Measurements from ENCODE around the gene SH3BP2.
"Not testable (repeated sequence)": the region's sequence is repeated elsewhere in the genome, so short reads cannot be mapped to it uniquely, and the experiment has no call there.

SH3BP2 gene

GRCh38 chr4:2768921-2769336, 24.0 kb upstream of the SH3BP2 start:
- DNase-seq: no peak
- no peak overlapping the region for H3K4me3 Mint-ChIP-seq
- H3K36me3 Mint-ChIP-seq (ENCODE audit: insufficient read depth): peaks cover 7% of the 10 kb centered on the region
- H3K9me3 Mint-ChIP-seq: no peaks in the 10 kb centered on the region
- H3K27me3 Mint-ChIP-seq: no peaks in the 10 kb centered on the region
- H3K4me1 Mint-ChIP-seq (ENCODE audit: low read depth in 2 of 2): peaks cover 8 to 11% of the 10 kb centered on the region in 2 donors
- H3K27ac Mint-ChIP-seq: no peak overlapping the region
- no peak for ATAC-seq (replicated peaks)

- Mint-ChIP-seq H3K9me3 (no peaks in the 10 kb centered on the region), H3K4me1 (ENCODE audit: low read depth in 2 of 2) (peaks cover 8 to 10% of the 10 kb centered on the region in 2 donors), H3K27me3 (no peaks in the 10 kb centered on the region), H3K4me3 (no peak overlapping the region), H3K36me3 (ENCODE audit: insufficient read depth) (peaks cover 10% of the 10 kb centered on the region), H3K27ac (peak overlapping the region in 1 of 2 donors; percentile 39)
- no peak for DNase-seq
- no peak for ATAC-seq (replicated peaks)
Measured at GRCh38 chr4:2771264-2771663, 21.6 kb upstream of the SH3BP2 start.

- ATAC-seq (replicated peaks); H3K9me3 Mint-ChIP-seq; H3K27ac Mint-ChIP-seq; H3K27me3 Mint-ChIP-seq; DNase-seq; H3K4me3 Mint-ChIP-seq; H3K36me3 Mint-ChIP-seq (ENCODE audit: insufficient read depth); H3K4me1 Mint-ChIP-seq (ENCODE audit: low read depth in 2 of 2): not testable (repeated sequence)
Measured at GRCh38 chr4:2780643-2781042, 12.2 kb upstream of the SH3BP2 start.

- Mint-ChIP-seq H3K4me3 (no peak overlapping the region), H3K27me3 (no peaks in the 10 kb centered on the region), H3K36me3 (ENCODE audit: insufficient read depth) (no peaks in the 10 kb centered on the region), H3K27ac (no peak overlapping the region), H3K9me3 (no peaks in the 10 kb centered on the region), H3K4me1 (ENCODE audit: low read depth in 2 of 2) (peaks cover 10% of the 10 kb centered on the region in 2 donors)
- ATAC-seq (replicated peaks) (no peak), DNase-seq (no peak)
Measured at GRCh38 chr4:2781911-2782310, 11.0 kb upstream of the SH3BP2 start.

- Mint-ChIP-seq H3K36me3 (ENCODE audit: insufficient read depth) (no peaks in the 10 kb centered on the region), H3K27ac (peak overlapping the region; percentile 9 to 35), H3K4me3 (no peak overlapping the region), H3K9me3 (no peaks in the 10 kb centered on the region), H3K4me1 (ENCODE audit: low read depth in 2 of 2) (peaks cover 21 to 23% of the 10 kb centered on the region in 2 donors), H3K27me3 (no peaks in the 10 kb centered on the region)
- ATAC-seq (replicated peaks): no peak
- no peak for DNase-seq
Measured at GRCh38 chr4:2783790-2784189, 9.1 kb upstream of the SH3BP2 start.

- Mint-ChIP-seq H3K27me3 (no peaks in the 10 kb centered on the region), H3K36me3 (ENCODE audit: insufficient read depth) (no peaks in the 10 kb centered on the region), H3K9me3 (no peaks in the 10 kb centered on the region), H3K4me3 (no peak overlapping the region), H3K4me1 (ENCODE audit: low read depth in 2 of 2) (peaks cover 28 to 30% of the 10 kb centered on the region in 2 donors), H3K27ac (peak overlapping the region; percentile 87 to 96)
- peak; percentile 10 for ATAC-seq (replicated peaks)
- no peak for DNase-seq
Measured at GRCh38 chr4:2785613-2786012, 7.3 kb upstream of the SH3BP2 start.

- peak in 1 of 3 experiments; percentile 42 for DNase-seq
- Mint-ChIP-seq H3K27me3 (no peaks in the 10 kb centered on the region), H3K4me1 (ENCODE audit: low read depth in 2 of 2) (peaks cover 28 to 30% of the 10 kb centered on the region in 2 donors), H3K36me3 (ENCODE audit: insufficient read depth) (no peaks in the 10 kb centered on the region), H3K27ac (peak overlapping the region; percentile 87 to 96), H3K4me3 (peak overlapping the region; percentile 27 to 50), H3K9me3 (no peaks in the 10 kb centered on the region)
- ATAC-seq (replicated peaks): peak; percentile 69
Measured at GRCh38 chr4:2786152-2786671, 6.7 kb upstream of the SH3BP2 start.

GRCh38 chr4:2786794-2787229, 6.1 kb upstream of the SH3BP2 start:
- no peaks in the 10 kb centered on the region for H3K27me3 Mint-ChIP-seq
- H3K36me3 Mint-ChIP-seq (ENCODE audit: insufficient read depth): no peaks in the 10 kb centered on the region
- peak; percentile 1 for ATAC-seq (replicated peaks)
- peaks cover 30 to 33% of the 10 kb centered on the region in 2 donors for H3K4me1 Mint-ChIP-seq (ENCODE audit: low read depth in 2 of 2)
- peak overlapping the region; percentile 50 to 69 for H3K4me3 Mint-ChIP-seq
- H3K9me3 Mint-ChIP-seq: no peaks in the 10 kb centered on the region
- no peak for DNase-seq
- H3K27ac Mint-ChIP-seq: peak overlapping the region; percentile 87 to 96

GRCh38 chr4:2787230-2788100, 5.4 kb upstream of the SH3BP2 start:
- Mint-ChIP-seq H3K36me3 (ENCODE audit: insufficient read depth) (no peaks in the 10 kb centered on the region), H3K4me3 (peak overlapping the region; percentile 52 to 69), H3K27me3 (no peaks in the 10 kb centered on the region), H3K9me3 (no peaks in the 10 kb centered on the region), H3K27ac (peak overlapping the region; percentile 87 to 96), H3K4me1 (ENCODE audit: low read depth in 2 of 2) (peaks cover 30 to 37% of the 10 kb centered on the region in 2 donors)
- ATAC-seq (replicated peaks) (peak; percentile 73), DNase-seq (peak; percentile 39 to 50 (median 46))

GRCh38 chr4:2788101-2788500, 4.8 kb upstream of the SH3BP2 start:
- H3K36me3 Mint-ChIP-seq (ENCODE audit: insufficient read depth): no peaks in the 10 kb centered on the region
- DNase-seq: no peak
- H3K4me1 Mint-ChIP-seq (ENCODE audit: low read depth in 2 of 2): peaks cover 30 to 37% of the 10 kb centered on the region in 2 donors
- peak overlapping the region; percentile 52 to 69 for H3K4me3 Mint-ChIP-seq
- H3K27ac Mint-ChIP-seq: peak overlapping the region; percentile 87 to 96
- H3K27me3 Mint-ChIP-seq: no peaks in the 10 kb centered on the region
- ATAC-seq (replicated peaks): no peak
- no peaks in the 10 kb centered on the region for H3K9me3 Mint-ChIP-seq

GRCh38 chr4:2788532-2789103, 4.3 kb upstream of the SH3BP2 start:
- no peak overlapping the region for H3K4me3 Mint-ChIP-seq
- H3K36me3 Mint-ChIP-seq (ENCODE audit: insufficient read depth): no peaks in the 10 kb centered on the region
- DNase-seq: no peak
- H3K9me3 Mint-ChIP-seq: no peaks in the 10 kb centered on the region
- H3K27ac Mint-ChIP-seq: peak overlapping the region; percentile 87 to 96
- H3K27me3 Mint-ChIP-seq: no peaks in the 10 kb centered on the region
- H3K4me1 Mint-ChIP-seq (ENCODE audit: low read depth in 2 of 2): peaks cover 30 to 37% of the 10 kb centered on the region in 2 donors
- no peak for ATAC-seq (replicated peaks)

GRCh38 chr4:2789351-2789750, 3.5 kb upstream of the SH3BP2 start:
- no peaks in the 10 kb centered on the region for H3K9me3 Mint-ChIP-seq

GRCh38 chr4:2789793-2790582, 2.9 kb upstream of the SH3BP2 start:
- Mint-ChIP-seq H3K36me3 (ENCODE audit: insufficient read depth) (no peaks in the 10 kb centered on the region), H3K4me1 (ENCODE audit: low read depth in 2 of 2) (peaks cover 35 to 47% of the 10 kb centered on the region in 2 donors), H3K27ac (peak overlapping the region; percentile 71 to 96), H3K27me3 (no peaks in the 10 kb centered on the region), H3K9me3 (no peaks in the 10 kb centered on the region), H3K4me3 (peak overlapping the region in 1 of 2 donors; percentile 18)
- ATAC-seq (replicated peaks): no peak
- no peak for DNase-seq

More at GRCh38 chr4:2789351-2789750, 3.5 kb upstream of the SH3BP2 start:
- DNase-seq (no peak), ATAC-seq (replicated peaks) (no peak)
- Mint-ChIP-seq H3K4me1 (ENCODE audit: low read depth in 2 of 2) (peaks cover 30 to 43% of the 10 kb centered on the region in 2 donors), H3K4me3 (peak overlapping the region in 1 of 2 donors; percentile 2), H3K36me3 (ENCODE audit: insufficient read depth) (no peaks in the 10 kb centered on the region), H3K27me3 (no peaks in the 10 kb centered on the region), H3K27ac (peak overlapping the region; percentile 71 to 96)

All from effector memory CD8-positive, alpha-beta T cell (primary cell).